22Rv1 (cell line): ENCODE results near the gene DPP7.

ENCODE experiments used
- ZFX ChIP-seq: fragments of 450-650 bp; IDR thresholded peaks from 2 replicates; pipeline ENCODE4 v1.6.1; 2017; ENCODE audit warnings: antibody characterized with exemption, borderline replicate concordance
- TF ChIP-seq, protein P1 (sequence below): fragments of 450-650 bp; IDR thresholded peaks from 2 replicates; pipeline ENCODE4 v1.5.1; 2017; ENCODE audit warnings: mild to moderate bottlenecking

GRCh38 chr9:137065336-137065967 is 49.1 kb downstream of the DPP7 start:
- TF ChIP-seq, protein P1, sequence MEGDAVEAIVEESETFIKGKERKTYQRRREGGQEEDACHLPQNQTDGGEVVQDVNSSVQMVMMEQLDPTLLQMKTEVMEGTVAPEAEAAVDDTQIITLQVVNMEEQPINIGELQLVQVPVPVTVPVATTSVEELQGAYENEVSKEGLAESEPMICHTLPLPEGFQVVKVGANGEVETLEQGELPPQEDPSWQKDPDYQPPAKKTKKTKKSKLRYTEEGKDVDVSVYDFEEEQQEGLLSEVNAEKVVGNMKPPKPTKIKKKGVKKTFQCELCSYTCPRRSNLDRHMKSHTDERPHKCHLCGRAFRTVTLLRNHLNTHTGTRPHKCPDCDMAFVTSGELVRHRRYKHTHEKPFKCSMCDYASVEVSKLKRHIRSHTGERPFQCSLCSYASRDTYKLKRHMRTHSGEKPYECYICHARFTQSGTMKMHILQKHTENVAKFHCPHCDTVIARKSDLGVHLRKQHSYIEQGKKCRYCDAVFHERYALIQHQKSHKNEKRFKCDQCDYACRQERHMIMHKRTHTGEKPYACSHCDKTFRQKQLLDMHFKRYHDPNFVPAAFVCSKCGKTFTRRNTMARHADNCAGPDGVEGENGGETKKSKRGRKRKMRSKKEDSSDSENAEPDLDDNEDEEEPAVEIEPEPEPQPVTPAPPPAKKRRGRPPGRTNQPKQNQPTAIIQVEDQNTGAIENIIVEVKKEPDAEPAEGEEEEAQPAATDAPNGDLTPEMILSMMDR, result no peak
- TF ChIP-seq ZFX, result no peak
